Heart right ventricle (tissue), 16 donors: Measurements from ENCODE around the gene NTN3. TPM values are rescaled to one million over a fixed set of nuclear protein-coding genes. Genes with fewer than 3 reads are reported as not detected.

ENCODE experiments used
- ATAC-seq, 8 donors: fragments of 200-7000 bp; cut with Tn5 transposase; one replicate each; pipeline ENCODE4 v1.9.1; 2020; ENCODE audit warnings: mild to moderate bottlenecking in 8 of 8, moderate library complexity in 8 of 8, moderate number of reproducible peaks in 1 of 8
- DNase-seq, 2 donors: peaks; one replicate each; pipeline ENCODE4 v3.0.0-alpha.2; 2020
- H3K27ac ChIP-seq, 10 donors: fragments of 200-600 bp; sonication (generic) in 2 of 10; one replicate each; pipeline versions ENCODE4 v1.5.0 to v1.8.0; 2020 to 2022; ENCODE audit warnings: mild to moderate bottlenecking in 3 of 10
- H3K27me3 ChIP-seq, 7 donors: fragments of 200-600 bp; one replicate each; pipeline ENCODE4 v1.8.0; 2021 to 2022; ENCODE audit warnings: mild to moderate bottlenecking in 2 of 7
- H3K36me3 ChIP-seq, 9 donors: fragments of 200-600 bp; sonication (generic) in 1 of 9; one replicate each; pipeline versions ENCODE4 v1.5.0 to v1.8.0; 2020 to 2022; ENCODE audit warnings: mild to moderate bottlenecking in 2 of 9
- H3K4me1 ChIP-seq, 9 donors: fragments of 200-600 bp; sonication (generic) in 1 of 9; one replicate each; pipeline versions ENCODE4 v1.5.0 to v1.8.0; 2020 to 2022; ENCODE audit warnings: mild to moderate bottlenecking in 4 of 9
- H3K4me3 ChIP-seq, 10 donors: fragments of 200-600 bp; sonication (generic) in 2 of 10; one replicate each; pipeline versions ENCODE4 v1.5.0 to v1.8.0; 2020 to 2022; ENCODE audit warnings: mild to moderate bottlenecking in 7 of 10, moderate library complexity in 2 of 10
- H3K9me3 ChIP-seq, 11 donors: fragments of 200-600 bp in 10 of 11; sonication (generic) in 2 of 11; one replicate each; pipeline versions ENCODE4 v1.5.0 to v1.8.0; 2013 to 2022; ENCODE audit warnings: mild to moderate bottlenecking in 2 of 11, control low read depth in 1 of 11, moderate library complexity in 1 of 11
- WGBS, 2 donors: extraction: QIAGEN DNeasy Blood & Tissue Kit; methylation state at CpG; one replicate each; pipeline ENCODE4 v1.1.7; 2013; ENCODE audit warnings: inconsistent platforms in 1 of 2; 5-methylcytosine and 5-hydroxymethylcytosine counted together
- intact Hi-C, 10 donors: fragments of 100-400 bp; cut with DNase I; formaldehyde crosslinking; loops; one replicate each; pipeline versions ENCODE4 v1.11.1 to v1.14.2; 2022
- polyA plus RNA-seq, 2 donors: library from polyadenylated mRNA; stranded (reverse); fragments of 200-250 nt; gene quantifications; one replicate each; pipeline ENCODE4 v1.2.3, GENCODE V29; 2013
- total RNA-seq, 10 donors: library from RNA; stranded (reverse); fragmentation: NEBNext Ultra II Directional in 3 of 10; extraction: Animal tissue kit (Norgen Biotek cat#: 25700) in 3 of 10; gene quantifications; one replicate each; pipeline versions ENCODE4 v1.2.1 to v1.2.4, GENCODE V29; 2021 to 2023
- TF ChIP-seq, protein P1 (sequence below), 9 donors: fragments of 200-600 bp; sonication (generic) in 2 of 9; IDR thresholded peaks; one replicate each; pipeline versions ENCODE4 v1.5.0 to v1.8.0; 2021 to 2022; ENCODE audit warnings: antibody characterized with exemption in 9 of 9, mild to moderate bottlenecking in 5 of 9, moderate library complexity in 1 of 9
- donor health status: Arrhythmogenic right ventricular cardiomyopathy.
- donor health status: ischemic (EF 13 %, LVEDD 7.1; RV severe dilation, severe dysfunction).
- donor health status: healthy with polysubstance abuse.
- donor health status: DM: no; HTN: yes; CAD: no.
- donor health status: DM: no; HTN: no; CAD: no.
- donor health status: ischemic (EF 25% LVEDD 6.9; RV normal size, moderate dysfunction).
- donor health status: ischemic (EF 25% LVEDD 5.7; RV mildly dilated, moderate dysfunction).
- donor health status: healthy.
- donor health status: DM: yes; HTN: yes; CAD: no.
- donor health status: Ischemic cardiomyopathy.
- donor health status: ischemic (EF 35%, LVEDD 5.7; RV mildly dilated, moderate dysfunction).
- donor health status: nonischemic (EF 11% LVEDD 7.7; RV severe dilation, severe dysfunction).
- donor health status: DM: yes; HTN: yes; CAD: no.
- donor health status: PGD.
- donor health status: ischemic (EF 29% LVEDD 5.4; RV normal size, mild dysfunction).
- donor health status: nonischemic (EF 23%, LVEDD 6.1; RV moderate dilation, normal function).

NTN3 gene
- total and polyA plus RNA-seq, 12 donors = 0.12 to 0.18 (median 0.17) TPM; not detected in 9

DNA sequence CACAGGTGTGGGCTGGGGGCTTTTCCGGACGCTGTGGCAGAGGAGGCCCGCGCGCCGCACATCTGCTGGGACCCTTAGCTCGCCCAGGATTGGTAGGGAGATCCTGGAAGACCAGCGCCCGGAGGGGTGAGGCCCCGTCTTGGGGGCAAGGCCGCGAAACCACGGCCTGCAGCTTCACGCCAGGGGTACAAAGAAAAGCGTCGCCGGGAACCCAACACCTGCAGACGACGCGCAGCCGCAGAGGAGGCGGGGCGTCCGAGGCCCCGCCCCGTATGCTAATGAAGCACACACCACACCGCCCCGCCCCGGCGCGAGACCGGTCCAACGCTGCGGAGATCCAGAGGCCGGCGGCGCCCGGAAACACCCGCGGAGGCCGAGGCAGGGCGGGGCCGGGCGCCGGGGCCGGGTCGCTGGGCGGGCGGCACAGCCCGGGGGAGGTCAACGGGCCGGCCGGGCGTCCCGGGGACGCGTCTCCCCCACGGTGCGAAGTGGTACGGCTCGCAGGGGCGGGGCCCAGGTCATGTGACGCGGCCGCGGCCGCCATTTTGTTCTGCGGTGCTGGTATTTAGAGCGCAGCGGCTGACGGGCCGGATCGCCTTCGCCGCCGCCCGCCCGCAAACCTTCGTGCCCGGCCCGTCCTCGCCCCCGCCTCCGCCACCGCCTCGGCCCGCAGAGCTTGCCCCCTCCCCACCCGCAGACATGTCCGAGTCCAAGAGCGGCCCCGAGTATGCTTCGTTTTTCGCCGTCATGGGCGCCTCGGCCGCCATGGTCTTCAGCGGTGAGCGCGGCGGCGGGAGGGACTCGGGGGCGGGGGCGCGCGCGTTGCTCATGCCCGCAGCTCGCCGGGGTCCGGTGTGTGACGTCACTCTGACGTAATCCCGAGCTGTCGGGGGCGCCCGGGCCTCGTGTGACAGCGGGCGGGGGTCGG, 42.6 kb downstream of the NTN3 start, which contains the start of gene ATP6V0C:
Gene ATP6V0C (plus strand): TSS at position 548 of the 928 bp plus-strand sequence. CDS start 152 bp downstream, at position 700.
- ATAC-seq (peak; percentile 82 to 93 (median 88)), DNase-seq (peak; percentile 91 to 94)
- WGBS, 2 donors = 1% methylated on average over 86 to 122 of the region's 122 CpGs
- intact Hi-C loops = no loop called here
- H3K36me3 ChIP-seq = no peaks in the 10 kb centered on the region
- peak within 1 kb of the TSS; percentile 80 to 99 (median 96) for H3K27ac ChIP-seq
- peak within 1 kb of the TSS; percentile 84 to 100 (median 96) for H3K4me3 ChIP-seq
- H3K9me3 ChIP-seq = no peaks in the 10 kb centered on the region
- H3K4me1 ChIP-seq = peaks cover 36 to 80% (median 51%) of the 10 kb centered on the region in 9 donors
- TF ChIP-seq, protein P1, sequence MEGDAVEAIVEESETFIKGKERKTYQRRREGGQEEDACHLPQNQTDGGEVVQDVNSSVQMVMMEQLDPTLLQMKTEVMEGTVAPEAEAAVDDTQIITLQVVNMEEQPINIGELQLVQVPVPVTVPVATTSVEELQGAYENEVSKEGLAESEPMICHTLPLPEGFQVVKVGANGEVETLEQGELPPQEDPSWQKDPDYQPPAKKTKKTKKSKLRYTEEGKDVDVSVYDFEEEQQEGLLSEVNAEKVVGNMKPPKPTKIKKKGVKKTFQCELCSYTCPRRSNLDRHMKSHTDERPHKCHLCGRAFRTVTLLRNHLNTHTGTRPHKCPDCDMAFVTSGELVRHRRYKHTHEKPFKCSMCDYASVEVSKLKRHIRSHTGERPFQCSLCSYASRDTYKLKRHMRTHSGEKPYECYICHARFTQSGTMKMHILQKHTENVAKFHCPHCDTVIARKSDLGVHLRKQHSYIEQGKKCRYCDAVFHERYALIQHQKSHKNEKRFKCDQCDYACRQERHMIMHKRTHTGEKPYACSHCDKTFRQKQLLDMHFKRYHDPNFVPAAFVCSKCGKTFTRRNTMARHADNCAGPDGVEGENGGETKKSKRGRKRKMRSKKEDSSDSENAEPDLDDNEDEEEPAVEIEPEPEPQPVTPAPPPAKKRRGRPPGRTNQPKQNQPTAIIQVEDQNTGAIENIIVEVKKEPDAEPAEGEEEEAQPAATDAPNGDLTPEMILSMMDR (IDR thresholded peaks at IDR 0.05) = no peak
- no peaks in the 10 kb centered on the region for H3K27me3 ChIP-seq

DNA sequence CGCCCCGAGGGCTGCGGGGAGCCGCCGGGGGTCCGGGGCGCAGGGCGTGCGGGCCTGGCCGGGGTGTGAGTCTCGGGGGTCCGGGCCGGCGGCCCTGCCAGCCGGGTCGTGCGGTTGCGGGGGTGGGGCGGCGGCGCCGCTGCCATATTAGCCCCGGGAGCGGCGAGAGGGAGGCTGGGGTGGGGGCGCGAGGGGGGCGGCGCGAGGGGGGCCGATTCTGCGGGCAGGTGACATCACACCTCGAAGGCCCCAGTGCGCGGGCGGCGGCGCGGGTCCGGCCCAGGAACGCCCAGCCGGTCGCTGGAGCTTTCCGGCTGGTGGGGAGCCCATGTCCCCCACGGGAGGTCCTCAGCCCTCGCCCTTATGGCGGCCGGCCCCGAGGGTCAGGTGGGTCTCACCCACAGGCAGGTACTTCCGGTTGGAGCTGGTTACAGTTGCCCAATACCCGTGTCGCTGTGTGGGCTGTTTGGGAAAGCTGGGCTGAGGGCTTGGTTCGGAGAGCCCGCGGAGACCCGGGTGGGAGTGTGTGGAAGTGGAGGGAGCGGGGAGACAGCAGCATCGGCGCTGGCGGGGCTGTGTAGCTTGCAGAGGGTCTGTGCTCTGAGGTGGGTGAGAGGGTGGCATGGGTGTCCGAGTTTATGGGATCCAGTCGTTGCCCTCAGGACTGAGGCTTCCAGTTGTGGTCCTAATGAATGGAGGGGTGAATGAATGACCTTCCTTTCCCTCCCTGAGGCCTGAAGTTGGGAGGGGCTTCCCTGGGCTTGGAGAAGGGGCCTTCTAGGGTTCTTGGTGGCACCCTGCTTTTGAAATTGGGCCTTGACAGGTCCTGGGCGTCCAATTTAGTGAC, 43.5 kb downstream of the NTN3 start:
- ATAC-seq = peak in 1 of 8 donors; percentile 0
- DNase-seq = peak in 1 of 2 donors; percentile 9
- intact Hi-C loops = no loop called here

DNA sequence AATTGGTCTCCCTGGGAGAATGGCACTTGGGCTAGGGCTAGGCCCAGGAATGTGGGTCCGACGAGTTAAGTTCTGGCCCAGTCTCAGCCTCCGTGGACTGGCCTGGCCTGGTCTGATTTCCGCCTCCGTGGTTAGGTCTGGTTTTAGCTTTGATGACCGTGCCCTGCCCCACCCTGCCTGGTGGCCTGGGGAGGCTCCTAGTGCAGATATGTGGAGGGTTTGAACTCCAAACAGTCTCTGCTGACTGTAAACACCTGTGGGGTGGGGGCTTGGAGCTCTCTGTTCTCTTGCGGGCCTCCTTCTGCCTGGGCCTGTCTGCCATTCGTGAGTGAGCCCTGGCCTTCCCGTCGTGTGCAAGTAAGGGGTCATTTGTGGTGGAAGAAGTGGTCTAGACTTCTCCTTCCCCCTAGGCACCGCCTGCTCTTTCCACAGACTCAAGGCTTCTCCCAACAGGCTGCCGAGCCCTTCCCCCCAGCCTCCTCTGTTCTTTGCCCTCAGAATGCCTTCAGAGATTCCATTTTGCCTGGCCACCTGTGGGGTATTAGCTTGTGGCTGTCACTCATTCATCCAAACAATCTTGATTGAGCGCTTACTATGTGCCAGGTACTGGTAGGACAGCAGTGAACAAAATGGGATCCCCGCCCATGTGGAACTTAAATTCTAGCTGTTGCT, 44.2 kb downstream of the NTN3 start:
- TF ChIP-seq, protein P1 (IDR thresholded peaks at IDR 0.05) = no peak
- DNase-seq = peak; percentile 9 to 11
- Histone ChIP-seq H3K4me3 (peak overlapping the region; percentile 84 to 100 (median 96)), H3K4me1 (peaks cover 45 to 82% (median 63%) of the 10 kb centered on the region in 9 donors), H3K36me3 (peaks cover 0 to 10% (median 0%) of the 10 kb centered on the region in 9 donors), H3K27ac (peak overlapping the region in 9 of 10 donors; percentile 84 to 99 (median 97)), H3K27me3 (no peaks in the 10 kb centered on the region), H3K9me3 (no peaks in the 10 kb centered on the region)
- WGBS, 2 donors = 30 to 33% methylated on average over 14 of the region's 14 CpGs
- ATAC-seq = no peak
- intact Hi-C loops = no loop called here

More for the DNA sequence above, 43.5 kb downstream of the NTN3 start:
- 0% methylated on average over 56 to 63 of the region's 63 CpGs for WGBS, 2 donors
- TF ChIP-seq, protein P1 (IDR thresholded peaks at IDR 0.05) = no peak
- peak overlapping the region; percentile 80 to 99 (median 96) for H3K27ac ChIP-seq
- H3K4me1 ChIP-seq = peaks cover 43 to 86% (median 60%) of the 10 kb centered on the region in 9 donors
- H3K4me3 ChIP-seq = peak overlapping the region; percentile 84 to 100 (median 96)
- H3K36me3 ChIP-seq = peaks cover 0 to 7% (median 0%) of the 10 kb centered on the region in 9 donors
- H3K9me3 ChIP-seq = no peaks in the 10 kb centered on the region
- H3K27me3 ChIP-seq = no peaks in the 10 kb centered on the region
